Putamen (tissue), 1 donor: ENCODE measurements around the gene LRRC30.

Experiments
- DNase-seq: peaks from one replicate; pipeline ENCODE4 v3.0.0-alpha.2; 2016; ENCODE audit warnings: low spot score

The LRRC30 gene

GRCh38 chr18:7237673-7238272 lies 6.9 kb downstream of the LRRC30 start:
- DNase-seq = no peak

GRCh38 chr18:7242926-7243325 lies 12.0 kb downstream of the LRRC30 start:
- no peak for DNase-seq

DNA sequence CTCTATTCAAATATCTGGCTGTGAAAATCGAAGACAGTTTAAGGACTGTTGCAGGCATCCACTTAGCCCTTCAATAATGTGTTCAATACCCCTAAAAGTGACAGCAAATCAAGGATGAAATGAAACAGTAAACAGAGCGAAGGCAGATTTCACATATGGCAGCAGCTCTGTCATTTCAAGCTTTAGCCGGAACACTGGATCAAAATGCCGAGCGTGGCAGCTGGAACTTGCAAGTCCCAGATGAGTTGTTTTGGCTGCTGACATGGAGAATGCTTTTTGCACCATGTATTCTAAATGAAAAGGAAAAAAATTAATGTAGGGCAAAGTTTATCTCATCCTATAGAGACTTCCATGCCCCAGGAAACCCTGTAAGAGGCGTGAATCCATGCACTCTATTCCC lies 18.0 kb downstream of the LRRC30 start:
- DNase-seq = no peak

GRCh38 chr18:7254163-7254562 lies 23.3 kb downstream of the LRRC30 start:
- no peak for DNase-seq

DNA sequence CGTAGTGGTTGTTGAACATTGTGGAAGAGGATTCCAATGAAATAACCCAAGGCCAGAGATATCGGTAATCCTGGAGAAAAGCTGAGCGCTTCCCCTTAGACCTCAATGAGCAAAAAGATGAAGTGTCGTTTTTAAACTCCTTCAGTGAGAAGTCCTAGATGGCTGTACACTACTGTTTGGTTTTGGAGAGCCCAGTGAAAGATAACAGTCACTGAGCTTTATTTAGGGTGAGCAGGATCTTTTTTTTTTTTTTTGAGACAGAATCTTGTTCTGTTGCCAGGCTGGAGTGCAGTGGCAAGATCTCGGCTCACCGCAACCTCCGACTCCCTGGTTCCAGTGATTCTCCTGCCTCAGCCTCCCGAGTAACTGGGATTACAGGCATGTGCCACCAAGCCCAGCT lies 24.2 kb downstream of the LRRC30 start:
- no peak for DNase-seq

GRCh38 chr18:7255643-7256042 lies 24.8 kb downstream of the LRRC30 start:
- DNase-seq = no peak

DNA sequence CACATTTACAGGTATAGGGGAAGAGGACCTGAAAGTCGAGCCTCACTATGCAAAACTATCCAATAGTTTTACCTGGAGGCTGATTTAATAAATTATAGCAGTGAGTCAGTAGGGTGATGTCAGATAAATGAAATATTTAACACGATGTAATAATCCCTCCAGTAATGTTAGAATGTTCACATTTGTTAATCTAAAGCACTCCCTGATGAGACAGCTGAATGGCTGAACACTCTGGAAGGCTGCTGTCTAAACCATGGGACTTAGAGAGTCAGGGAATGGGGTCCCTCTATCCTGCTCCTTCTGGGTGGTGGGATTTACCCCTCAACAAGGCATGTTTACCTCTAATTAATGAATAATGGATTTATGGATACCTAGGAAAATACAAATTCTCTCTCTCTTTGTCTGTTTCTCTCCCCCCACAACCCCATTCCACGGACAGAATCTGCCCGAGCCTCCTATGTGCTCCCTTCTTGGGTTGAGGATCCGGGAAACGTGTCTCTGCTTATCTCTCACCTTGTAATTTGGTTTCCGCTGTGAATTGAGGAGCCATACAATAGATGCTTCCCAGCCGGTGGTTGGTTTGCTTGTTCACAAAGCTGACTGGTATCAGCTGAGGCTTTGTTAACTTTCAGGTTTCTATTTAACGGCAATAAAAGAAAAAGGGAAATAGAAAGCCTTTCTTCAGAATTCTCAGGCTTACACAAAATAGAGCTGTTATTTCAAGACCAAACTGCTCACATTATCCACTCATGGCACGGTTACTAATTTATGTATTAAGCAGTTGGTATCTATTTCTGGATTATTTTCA lies 25.9 kb downstream of the LRRC30 start:
- no peak for DNase-seq

DNA sequence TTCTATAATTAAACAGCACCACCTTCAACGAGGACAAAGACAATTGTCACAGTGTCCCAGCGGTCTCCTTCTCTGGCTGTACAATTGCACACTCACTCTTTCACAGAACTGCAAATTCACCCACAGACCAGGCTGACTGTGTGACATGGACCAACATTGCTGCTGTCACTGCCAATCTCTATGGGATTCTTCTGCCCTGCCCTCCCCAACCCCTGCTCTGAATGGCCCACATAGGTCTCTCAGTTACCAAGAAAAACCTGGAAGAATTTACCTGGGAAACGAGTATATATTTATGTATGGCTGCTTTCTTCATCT lies 26.5 kb downstream of the LRRC30 start:
- DNase-seq = no peak

DNA sequence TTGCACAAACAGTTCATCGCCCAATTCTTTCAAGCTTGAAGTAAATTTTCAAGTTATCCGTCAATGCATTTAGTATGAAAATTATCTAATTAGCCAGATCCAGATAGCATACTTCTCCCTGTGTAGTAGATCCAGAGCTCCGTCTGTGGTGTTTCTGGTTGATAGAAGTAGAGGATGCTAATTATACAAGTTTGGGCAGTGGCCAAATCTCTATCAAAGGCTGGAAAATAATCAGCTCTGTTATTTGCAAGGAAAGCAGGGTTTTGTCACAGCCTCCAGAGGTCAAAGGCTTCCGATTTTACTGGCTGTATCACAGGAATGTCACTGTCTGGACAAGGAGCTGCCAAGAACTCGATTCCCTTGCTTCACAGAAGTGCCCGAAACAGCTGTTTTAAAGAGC lies 28.6 kb downstream of the LRRC30 start:
- no peak for DNase-seq

DNA sequence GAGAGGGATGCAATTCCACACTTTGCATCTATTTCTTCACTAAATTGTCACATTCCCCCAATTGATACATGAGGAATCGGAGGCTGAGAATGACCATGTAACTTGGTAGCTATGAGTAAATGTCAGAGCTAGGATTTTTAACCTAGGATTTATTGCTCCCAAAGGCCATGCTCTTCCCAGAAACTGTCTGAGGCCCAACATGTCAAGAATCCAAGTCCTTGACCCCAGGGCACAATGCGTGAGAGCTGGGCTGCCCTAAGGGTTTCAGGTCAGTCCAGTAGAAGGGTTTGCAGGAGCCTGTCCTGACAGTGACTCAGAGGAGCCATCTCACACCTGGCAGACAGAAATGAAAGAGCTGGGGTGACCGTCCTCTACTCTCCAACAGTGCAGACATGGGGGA lies 30.3 kb downstream of the LRRC30 start:
- no peak for DNase-seq

- no peak for DNase-seq
Observed at GRCh38 chr18:7267973-7268372, 37.1 kb downstream of the LRRC30 start.

DNA sequence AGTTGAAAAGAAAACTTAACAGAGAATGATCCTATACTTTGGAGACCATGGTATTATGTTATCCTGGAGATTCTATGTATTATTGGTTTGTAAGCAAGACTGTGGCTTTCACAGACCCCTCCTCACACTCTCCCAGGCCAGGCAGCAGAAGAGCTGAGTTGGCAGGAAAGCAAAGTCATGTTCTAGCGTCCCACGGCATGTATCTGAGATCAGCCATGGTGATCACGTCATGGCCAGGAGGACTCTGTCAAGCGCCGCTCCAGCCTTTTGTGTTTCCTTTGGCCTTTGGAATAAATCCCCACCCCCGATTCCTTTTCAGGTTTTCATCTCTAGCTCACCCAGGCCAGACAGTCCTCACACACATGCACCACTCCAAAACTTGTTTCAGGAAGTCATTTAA lies 39.1 kb downstream of the LRRC30 start:
- no peak for DNase-seq

GRCh38 chr18:7272311-7273049 lies 41.6 kb downstream of the LRRC30 start:
- peak; percentile 61 for DNase-seq

DNA sequence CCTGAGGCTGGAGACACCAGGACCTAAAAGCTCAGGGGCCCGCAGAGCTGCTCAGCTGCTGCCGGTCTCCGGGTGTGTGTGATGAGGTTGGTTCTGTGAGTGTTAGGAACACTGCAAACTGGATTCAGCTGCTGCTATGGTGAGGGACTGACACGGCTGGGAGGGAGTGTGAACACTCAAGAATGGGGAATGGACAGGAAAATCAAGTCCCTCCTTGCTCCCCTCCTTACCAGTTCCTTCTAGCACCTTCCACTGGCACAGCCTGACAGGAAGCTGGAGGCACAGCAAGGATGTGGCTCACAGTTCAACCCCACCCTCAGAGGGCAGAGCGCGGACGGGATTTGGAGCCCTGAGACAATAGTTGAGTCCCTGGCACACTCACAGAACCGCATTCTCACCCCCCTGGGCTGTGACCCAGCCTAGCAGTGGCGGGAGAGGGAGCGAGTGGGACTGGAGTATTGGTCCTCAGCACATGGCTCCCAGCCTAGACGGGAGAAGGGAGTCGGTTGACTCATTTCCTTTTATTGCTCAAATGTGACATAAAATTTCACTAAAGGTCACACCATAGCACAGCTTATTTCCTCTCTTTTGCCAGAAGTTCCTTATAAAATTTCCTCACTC lies 42.5 kb downstream of the LRRC30 start:
- peak; percentile 3 for DNase-seq

- peak; percentile 48 for DNase-seq
Observed at GRCh38 chr18:7281579-7281978, 50.7 kb downstream of the LRRC30 start.
